DMS53 treated with DMSO at 0.1 percent for 48 hours (cell line): ENCODE data around the gene CYP39A1.
A peak's percentile ranks its signal among the peaks of the same experiment; 100 is the strongest.

Source experiments
- DNase-seq: peaks from one replicate; lab custom pipeline; 2025; ENCODE audit not compliant: unreplicated experiment; lab: John Stamatoyannopoulos, UW

The CYP39A1 gene

GRCh38 chr6:46521464-46521971 is 131.1 kb downstream of the CYP39A1 start:
- DNase-seq, result no peak

- DNase-seq, result no peak
Observed at GRCh38 chr6:46517202-46517601, 135.4 kb downstream of the CYP39A1 start.

GRCh38 chr6:46513533-46513932 is 139.1 kb downstream of the CYP39A1 start:
- no peak for DNase-seq

- DNase-seq, result no peak
Observed at GRCh38 chr6:46511320-46511719, 141.3 kb downstream of the CYP39A1 start.

- no peak for DNase-seq
Observed at GRCh38 chr6:46510651-46511050, 142.0 kb downstream of the CYP39A1 start.

- no peak for DNase-seq
Observed at GRCh38 chr6:46509981-46510510, 142.6 kb downstream of the CYP39A1 start.

GRCh38 chr6:46509063-46509462 is 143.6 kb downstream of the CYP39A1 start:
- DNase-seq, result no peak

GRCh38 chr6:46507426-46507825 is 145.2 kb downstream of the CYP39A1 start:
- DNase-seq, result peak; percentile 40

- DNase-seq, result no peak
Observed at GRCh38 chr6:46505693-46506512, 146.7 kb downstream of the CYP39A1 start.

- DNase-seq, result no peak
Observed at GRCh38 chr6:46504242-46504641, 148.4 kb downstream of the CYP39A1 start.

- DNase-seq, result no peak
Observed at GRCh38 chr6:46502486-46503119, 150.0 kb downstream of the CYP39A1 start.

- DNase-seq, result no peak
Observed at GRCh38 chr6:46501136-46502089, 151.2 kb downstream of the CYP39A1 start.

GRCh38 chr6:46500382-46500781 is 152.2 kb downstream of the CYP39A1 start:
- DNase-seq, result no peak
